ENCODE measurements around the gene SNX17. TPM values are rescaled to one million over a fixed set of nuclear protein-coding genes. Genes with fewer than 3 reads are reported as not detected.

The SNX17 gene
- total RNA-seq, 1 experiment from 2014 or later = 108 TPM

- Mint-ChIP-seq H3K9me3 (ENCODE audit: unreplicated experiment) (no peaks in the 10 kb centered on the region), H3K4me1 (ENCODE audit: low read depth, unreplicated experiment) (peaks cover 33% of the 10 kb centered on the region), H3K27ac (ENCODE audit: unreplicated experiment) (peak overlapping the region; percentile 91), H3K4me3 (ENCODE audit: unreplicated experiment) (peak overlapping the region; percentile 84), H3K27me3 (ENCODE audit: insufficient read depth, unreplicated experiment) (no peaks in the 10 kb centered on the region), H3K36me3 (ENCODE audit: insufficient read depth, unreplicated experiment) (peaks cover 51% of the 10 kb centered on the region)
- H3K9me3 ChIP-seq = no peaks in the 10 kb centered on the region
- no peak for TF ChIP-seq CTCF (IDR thresholded peaks at IDR 0.05; ENCODE audit: insufficient read depth in 1 of 2, low read depth in 1 of 2, low read length in 1 of 2, severe bottlenecking in 1 of 2, unreplicated experiment in 1 of 2)
- POLR2A ChIA-PET = interaction anchor here (0.7 to 3.1 kb wide), 5 partner anchors 20 to 275 kb away, joined by 3 to 63 read pairs (median 5); partner anchors contain the start of genes NRBP1 and ZNF513
- DNase-seq = no peak
- no peaks in the 10 kb centered on the region for H3K36me3 ChIP-seq (ENCODE audit: control insufficient read depth, insufficient read depth, low read length)
- intact Hi-C loops (cut with micrococcal nuclease; ENCODE audit: unreplicated experiment) = loop anchor here (1.0 to 10.0 kb wide), 4 partner anchors 20 to 216 kb away; partner anchors contain the start of genes CCDC121, FNDC4, GCKR and GPN1
- H3K27me3 ChIP-seq (replicated peaks; ENCODE audit: control insufficient read depth, insufficient read depth, low read length) = no peaks in the 10 kb centered on the region
- TSS peak; percentile 65 for BruUV-seq (replicated peaks)
- peak overlapping the region; percentile 68 for H3K4me3 ChIP-seq (ENCODE audit: low read depth, low read length)
- CTCF ChIA-PET = interaction anchor here (0.7 to 3.4 kb wide), 7 partner anchors 20 to 275 kb away, joined by 3 to 36 read pairs (median 4); partner anchors contain the start of genes NRBP1, SLC4A1AP and SUPT7L
- H3K4me1 ChIP-seq = peaks cover 28% of the 10 kb centered on the region
Measured at GRCh38 chr2:27408601-27409320, 38.3 kb downstream of the SNX17 start.

GRCh38 chr2:27409321-27410073 lies 39.1 kb downstream of the SNX17 start, which contains the start of gene PPM1G:
Gene PPM1G (minus strand): TSS chr2:27409591. CDS start chr2:27409422, 169 bp downstream.
- Mint-ChIP-seq H3K4me3 (ENCODE audit: unreplicated experiment) (peak within 1 kb of the TSS; percentile 84), H3K27me3 (ENCODE audit: insufficient read depth, unreplicated experiment) (no peaks in the 10 kb centered on the region), H3K9me3 (ENCODE audit: unreplicated experiment) (no peaks in the 10 kb centered on the region), H3K27ac (ENCODE audit: unreplicated experiment) (peak within 1 kb of the TSS; percentile 91), H3K36me3 (ENCODE audit: insufficient read depth, unreplicated experiment) (peaks cover 47% of the 10 kb centered on the region), H3K4me1 (ENCODE audit: low read depth, unreplicated experiment) (peaks cover 33% of the 10 kb centered on the region)
- BruUV-seq (replicated peaks) = no TSS peak
- CTCF ChIA-PET = interaction anchor here (0.8 to 3.4 kb wide), 7 partner anchors 20 to 274 kb away, joined by 3 to 36 read pairs (median 3); partner anchors contain the start of genes NRBP1, SLC4A1AP and SUPT7L
- H3K9me3 ChIP-seq = no peaks in the 10 kb centered on the region
- POLR2A ChIA-PET = interaction anchor here (0.6 to 3.1 kb wide), 8 partner anchors 17 to 1342 kb away, joined by 3 to 63 read pairs (median 4); partner anchors contain the start of genes NRBP1, PPP1CB, ZNF512 and ZNF513
- H3K27me3 ChIP-seq (replicated peaks; ENCODE audit: control insufficient read depth, insufficient read depth, low read length) = no peaks in the 10 kb centered on the region
- peak; percentile 96 to 99 for DNase-seq
- TF ChIP-seq CTCF (IDR thresholded peaks at IDR 0.05; ENCODE audit: insufficient read depth in 1 of 2, low read depth in 1 of 2, low read length in 1 of 2, severe bottlenecking in 1 of 2, unreplicated experiment in 1 of 2) = no peak
- H3K36me3 ChIP-seq (ENCODE audit: control insufficient read depth, insufficient read depth, low read length) = no peaks in the 10 kb centered on the region
- H3K4me3 ChIP-seq (ENCODE audit: low read depth, low read length) = peak within 1 kb of the TSS; percentile 68
- peaks cover 28% of the 10 kb centered on the region for H3K4me1 ChIP-seq
- intact Hi-C loops (cut with micrococcal nuclease; ENCODE audit: unreplicated experiment) = loop anchor here (1.0 to 10.0 kb wide), 4 partner anchors 19 to 215 kb away; partner anchors contain the start of genes CCDC121, FNDC4, GCKR and GPN1

Measured in Caco-2 (cell line).